Activated effector memory CD4-positive, alpha-beta T cell treated with anti-CD3 and anti-CD28 coated beads, Interleukin-2, amount 50 U/mL, for 16 hours (primary cell): ENCODE measurements around the gene EPHA2.
"Not testable (repeated sequence)": the region's sequence is repeated elsewhere in the genome, so short reads cannot be mapped to it uniquely, and the experiment has no call there.

ENCODE experiments used
- DNase-seq: peaks from one replicate; pipeline ENCODE4 v3.0.0-alpha.2; 2020

Gene EPHA2

GRCh38 chr1:16155537-16156410 is at the start of gene EPHA2:
EPHA2 (minus strand) TSS chr1:16156069; CDS start chr1:16155932, 137 bp downstream.
- no peak for DNase-seq

- DNase-seq = no peak
These were observed 49.4 kb upstream of the EPHA2 start for GRCh38 chr1:16205334-16205671.

DNA sequence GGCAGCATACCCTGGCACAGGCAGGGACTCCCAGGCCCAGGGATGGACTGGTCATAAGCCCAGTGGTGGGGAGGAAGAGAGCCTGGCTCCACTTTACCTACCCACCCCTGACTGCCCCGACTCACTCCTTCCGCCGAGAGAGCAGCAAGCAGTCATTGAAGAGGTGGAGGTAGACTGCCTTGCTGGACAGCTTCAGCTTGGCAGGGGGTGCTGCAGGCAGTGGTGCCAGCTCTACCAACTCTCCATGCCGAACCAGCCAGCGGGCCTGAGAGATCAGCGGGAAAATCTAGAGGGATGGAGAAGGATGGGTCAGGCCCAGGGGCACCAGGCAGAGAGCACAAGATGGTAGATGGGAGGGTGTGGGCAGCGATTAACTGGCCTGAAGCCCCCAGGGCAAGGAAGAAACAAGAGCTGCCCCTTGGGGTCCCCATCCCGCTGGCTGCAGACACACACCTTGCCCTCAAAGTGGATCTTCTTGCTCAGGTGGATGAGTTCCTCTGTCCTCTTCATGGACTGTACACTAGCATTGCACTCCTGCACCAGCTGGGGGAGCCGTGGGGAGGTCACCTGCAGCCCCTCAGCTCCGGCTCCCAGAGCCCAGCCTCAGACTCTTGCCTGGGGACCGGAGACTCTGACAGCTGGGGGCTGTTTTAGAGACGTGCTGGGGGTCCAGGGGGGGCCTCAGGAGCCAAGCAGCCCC is 48.9 kb upstream of the EPHA2 start:
- DNase-seq = no peak

GRCh38 chr1:16204216-16204615 is 48.3 kb upstream of the EPHA2 start:
- no peak for DNase-seq

- DNase-seq = no peak
These were observed 47.7 kb upstream of the EPHA2 start for GRCh38 chr1:16203550-16203949.

GRCh38 chr1:16202281-16203210 is 46.7 kb upstream of the EPHA2 start:
- DNase-seq = no peak

DNA sequence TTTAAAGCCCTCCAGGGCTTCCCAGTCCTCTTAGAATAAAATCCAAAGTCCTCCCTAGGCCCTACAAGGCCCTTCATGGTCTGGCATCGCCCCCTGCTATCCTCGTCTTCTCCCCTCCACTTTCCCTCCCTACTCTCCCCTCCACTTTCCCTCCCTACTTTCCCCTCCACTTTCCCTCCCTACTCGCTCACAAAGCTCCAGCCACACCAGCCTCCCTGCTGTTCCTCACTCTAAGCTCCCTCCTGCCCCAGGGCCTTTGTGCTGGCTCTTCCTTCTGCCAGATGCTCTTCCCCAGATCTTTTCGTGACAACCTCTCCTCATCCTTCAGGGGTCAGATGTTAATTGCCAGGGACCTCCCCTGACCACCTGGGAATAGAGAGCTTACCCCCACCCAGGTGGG is 43.8 kb upstream of the EPHA2 start:
- no peak for DNase-seq

DNA sequence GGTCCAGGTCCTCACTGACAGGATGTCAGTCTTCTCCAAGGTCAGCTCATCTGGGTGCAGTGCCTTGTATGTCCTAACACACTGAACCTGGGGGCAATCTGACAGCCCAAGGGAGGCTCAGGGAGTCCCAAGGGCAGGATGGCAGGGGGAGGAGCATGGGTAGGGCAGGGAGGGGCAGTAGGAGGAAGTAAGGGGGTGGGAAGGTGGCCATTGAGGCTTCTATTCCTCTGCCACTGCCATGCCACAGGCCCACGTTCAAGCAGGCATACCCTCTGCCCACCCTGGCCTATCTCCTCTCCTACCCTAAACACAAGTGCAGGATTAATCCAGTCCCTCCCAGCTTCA is 43.3 kb upstream of the EPHA2 start:
- no peak for DNase-seq

DNA sequence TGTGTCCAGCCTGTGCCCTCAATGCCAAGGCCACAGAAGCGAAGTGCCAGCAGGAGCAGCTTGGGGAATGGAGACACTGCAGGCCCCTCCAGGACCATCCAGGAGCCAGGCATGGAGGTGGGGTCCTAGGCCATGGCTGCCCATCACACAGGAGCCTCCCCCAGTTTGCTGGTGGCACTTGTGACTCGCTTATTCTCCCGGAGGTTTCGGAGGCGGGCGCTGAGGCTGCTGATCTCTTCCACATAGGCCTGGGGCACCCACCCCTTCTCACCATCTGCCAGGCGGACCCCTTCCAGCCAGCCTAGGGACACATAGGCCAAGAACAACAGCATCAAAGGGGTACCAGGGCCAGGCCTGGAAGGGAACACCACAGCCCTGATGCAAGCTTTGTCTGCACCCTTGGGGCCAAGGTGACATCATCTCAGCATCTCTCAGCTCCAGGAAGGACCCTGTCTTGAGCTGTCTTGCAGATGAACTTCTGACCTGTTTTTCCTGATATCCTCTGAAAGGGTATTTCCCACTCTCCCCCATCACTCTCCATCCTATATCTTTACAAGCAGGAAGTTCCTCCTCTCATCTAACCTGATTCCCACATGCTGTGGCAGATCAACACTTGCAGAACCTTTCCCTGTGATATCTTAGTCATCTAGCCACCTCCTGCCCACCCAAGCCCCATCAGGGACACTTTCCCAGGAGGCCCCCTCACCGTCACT is 42.7 kb upstream of the EPHA2 start:
- DNase-seq = no peak

DNA sequence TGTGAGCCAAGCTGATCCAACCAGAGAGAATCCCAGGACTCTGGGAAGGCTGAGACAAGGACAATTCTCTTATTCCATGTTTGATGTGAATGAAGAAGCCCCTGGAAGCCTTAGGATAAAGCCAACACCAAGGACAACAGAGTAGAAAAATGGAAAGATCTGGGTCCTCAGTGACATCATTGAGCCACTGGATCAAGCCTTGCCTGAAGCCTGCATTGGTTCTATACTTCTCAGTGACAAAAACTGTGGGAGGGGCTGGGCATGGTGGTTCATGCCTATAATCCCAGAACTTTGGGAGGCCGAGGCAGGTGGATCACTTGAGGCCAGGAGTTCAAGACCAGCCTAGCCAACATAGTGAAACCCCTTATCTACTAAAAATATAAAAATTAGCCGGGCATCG is 41.0 kb upstream of the EPHA2 start:
- DNase-seq = no peak

DNA sequence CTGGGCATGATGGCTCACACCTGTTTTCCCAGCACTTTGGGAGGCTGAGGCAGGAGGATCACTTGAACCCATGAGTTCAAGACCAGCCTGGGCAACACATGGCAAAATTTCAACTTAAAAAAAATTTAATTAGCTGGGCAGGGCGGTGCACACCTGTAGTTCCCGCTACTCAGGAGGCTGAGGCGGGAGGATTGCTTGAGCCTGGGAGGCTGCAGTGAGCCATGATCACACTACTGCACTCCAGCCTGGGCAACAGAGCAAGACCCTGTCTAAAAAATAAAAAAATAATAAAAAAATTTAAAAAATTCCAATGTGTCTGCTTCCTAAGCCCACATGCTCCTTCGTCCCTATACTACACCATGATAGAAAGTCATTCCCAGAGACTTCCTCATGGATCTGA is 40.3 kb upstream of the EPHA2 start:
- DNase-seq = not testable (repeated sequence)

- DNase-seq = no peak
These were observed 39.6 kb upstream of the EPHA2 start for GRCh38 chr1:16195518-16195905.

DNA sequence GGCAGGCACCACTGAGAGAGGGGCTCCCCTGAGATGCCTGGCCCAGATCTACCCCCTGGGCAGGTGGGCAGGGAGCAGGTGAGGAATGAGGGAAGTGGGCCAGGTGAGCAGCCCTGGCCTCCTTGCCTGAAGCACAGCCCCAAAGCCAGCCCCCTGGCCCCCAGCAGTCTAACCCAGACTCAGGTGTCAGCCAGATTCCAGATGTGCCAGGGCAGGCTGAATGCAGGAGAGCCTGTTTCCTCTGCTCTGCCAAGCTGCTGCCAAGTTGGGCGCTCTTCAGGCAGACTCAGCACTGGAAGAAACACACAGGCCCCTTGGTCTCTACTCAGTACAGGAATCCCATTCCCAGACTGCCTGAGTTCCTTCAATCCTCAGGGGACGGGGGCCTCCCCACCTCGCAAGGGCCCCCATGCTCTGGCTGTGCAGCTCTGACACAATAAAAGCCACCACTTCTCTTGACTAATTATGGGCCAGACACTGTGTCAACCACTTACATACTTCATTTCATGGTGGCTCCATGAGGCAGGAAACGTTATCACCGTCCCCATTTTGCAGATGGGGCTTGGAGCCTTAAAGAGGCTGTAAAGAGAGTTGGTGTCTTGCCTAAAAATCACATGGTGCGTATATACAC is 36.2 kb upstream of the EPHA2 start:
- DNase-seq = no peak

GRCh38 chr1:16191309-16191708 is 35.4 kb upstream of the EPHA2 start:
- DNase-seq = no peak

DNA sequence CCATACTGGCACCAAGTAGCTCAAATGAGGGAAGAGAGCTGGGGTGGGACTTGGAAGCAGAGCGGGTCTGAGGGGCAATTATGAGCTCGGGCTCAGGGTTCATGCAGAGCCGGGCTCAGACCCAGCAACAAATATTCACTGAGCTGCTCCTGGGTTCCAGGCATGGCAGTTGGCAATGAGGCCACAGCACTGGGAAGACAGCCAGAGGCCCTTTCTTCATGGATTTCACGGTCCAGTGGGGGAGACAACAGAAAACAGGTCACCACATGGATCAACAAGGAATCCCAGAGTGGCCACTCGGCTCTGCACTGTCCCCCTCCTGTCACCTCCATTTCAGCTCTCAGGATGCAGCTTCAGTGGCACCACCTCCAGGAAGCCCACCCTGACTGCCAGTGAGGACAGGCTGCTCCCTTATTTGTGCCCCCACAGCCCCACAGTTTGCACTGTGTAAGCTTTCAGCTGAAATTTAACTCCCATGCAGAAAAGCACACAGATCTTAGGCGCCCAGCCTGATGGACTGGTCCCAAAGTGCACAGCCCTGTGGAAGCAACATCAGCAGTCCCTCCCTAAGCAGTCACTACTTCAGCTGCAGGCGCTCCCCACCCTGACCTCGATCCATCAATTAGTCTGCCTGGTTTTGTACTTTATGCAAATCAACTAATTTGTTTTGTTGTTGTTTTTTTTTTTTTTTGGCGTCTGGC is 34.2 kb upstream of the EPHA2 start:
- DNase-seq = no peak

DNA sequence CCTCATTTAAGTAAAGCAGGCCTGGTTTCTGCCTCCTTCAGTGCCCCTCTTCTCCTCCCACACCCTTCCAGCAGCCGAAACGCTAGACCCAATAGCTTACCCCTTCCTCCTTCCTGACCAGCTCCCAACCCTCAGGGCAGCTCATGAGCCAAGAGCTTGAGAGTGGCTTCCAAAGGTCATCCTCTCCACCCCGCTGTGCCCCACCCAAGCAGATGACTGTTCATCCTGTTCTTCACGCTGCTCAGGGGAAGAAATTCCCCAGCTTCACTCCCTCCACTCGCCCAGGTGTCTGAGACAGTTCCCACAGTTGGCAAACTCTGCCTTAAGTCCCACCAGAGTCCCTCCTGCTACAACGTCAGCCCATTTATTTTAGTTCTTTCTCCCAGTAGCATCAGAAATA is 33.1 kb upstream of the EPHA2 start:
- DNase-seq = no peak

- DNase-seq = peak; percentile 91
These were observed 32.0 kb upstream of the EPHA2 start for GRCh38 chr1:16187748-16188401.

DNA sequence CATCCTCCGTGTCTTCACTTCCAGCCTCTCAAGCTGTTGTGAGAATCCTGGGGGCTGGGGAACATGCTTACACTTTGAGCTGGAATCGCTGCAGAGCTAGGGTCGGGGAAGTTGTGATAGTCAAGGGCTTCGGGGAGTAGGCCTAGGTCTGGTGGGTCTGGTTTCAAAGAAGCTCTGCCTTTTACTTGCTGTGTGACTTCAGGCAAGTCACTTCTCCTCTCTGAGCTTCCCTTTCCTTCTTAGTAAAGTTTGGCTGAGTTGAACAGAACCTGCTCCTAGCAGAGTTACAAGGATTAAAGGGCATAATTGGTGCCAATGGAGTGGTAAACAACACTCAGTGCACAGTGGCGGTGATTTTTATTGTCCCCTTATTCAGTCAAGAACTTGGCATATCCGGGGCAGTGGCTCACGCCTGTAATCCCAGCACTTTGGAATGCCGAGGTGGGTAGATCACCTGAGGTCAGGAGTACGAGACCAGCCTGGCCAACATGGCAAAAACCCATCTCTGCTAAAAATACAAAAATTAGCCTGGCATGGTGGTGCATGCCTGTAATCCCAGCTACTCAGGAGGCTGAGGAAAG is 30.9 kb upstream of the EPHA2 start:
- no peak for DNase-seq

DNA sequence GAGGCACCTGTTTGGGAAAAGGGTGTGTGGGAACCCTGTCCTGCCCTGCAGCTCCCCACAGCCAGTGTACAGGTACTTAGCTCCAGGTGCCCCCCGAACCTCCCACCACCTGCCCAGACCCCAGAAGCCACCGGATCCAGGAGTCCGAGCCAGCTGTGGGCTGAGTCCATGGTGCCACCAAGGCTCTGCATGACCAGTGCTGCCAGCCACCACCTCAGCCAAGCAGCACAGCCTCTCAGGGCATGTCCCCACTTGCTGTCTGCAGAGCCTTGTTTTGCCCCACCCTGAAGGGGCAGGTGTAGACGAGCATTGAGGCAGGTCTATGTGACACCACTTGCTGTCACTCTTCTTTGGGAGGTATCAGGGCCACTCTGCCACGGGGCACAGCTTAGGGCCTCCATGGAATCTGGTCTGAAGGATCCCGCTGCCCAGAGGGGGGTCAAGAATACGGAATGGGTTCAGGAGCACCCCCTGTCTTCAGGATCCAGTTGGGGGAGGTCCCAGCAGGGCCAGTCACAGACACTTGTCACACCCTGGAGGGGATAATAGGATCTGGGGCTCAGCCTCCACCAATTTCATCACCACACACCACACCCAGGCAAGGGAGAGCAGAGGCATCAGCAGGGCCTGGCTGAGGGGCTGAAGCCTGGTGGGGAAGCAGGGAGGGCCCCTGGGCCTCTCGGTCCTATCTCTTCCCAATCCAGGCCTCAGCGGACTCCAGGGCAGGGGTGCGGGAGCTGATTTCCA is 28.9 kb upstream of the EPHA2 start:
- DNase-seq = no peak
